ENCODE results near the gene GUCY1B1. TPM values are rescaled to one million over a fixed set of nuclear protein-coding genes. Genes with fewer than 3 reads are reported as not detected.

The GUCY1B1 gene
- total and polyA plus RNA-seq, 9 of the 15 experiments (the other 6 are each of a cell fraction or from before 2014, with no cell fraction given) = not detected

GRCh38 chr4:155722336-155722735 lies 36.5 kb upstream of the GUCY1B1 start (continued):
- TF ChIP-seq MCM5 (IDR thresholded peaks at IDR 0.05; ENCODE audit: low read depth) (no peak), GTF3C2 (IDR thresholded peaks at IDR 0.05; ENCODE audit: borderline replicate concordance, extremely low read depth, insufficient read length) (no peak), PTRF (tag; IDR thresholded peaks at IDR 0.05) (no peak), DNMT1 (IDR thresholded peaks at IDR 0.05) (no peak), SIN3B (IDR thresholded peaks at IDR 0.05; ENCODE audit: low read depth) (no peak), SAFB2 (IDR thresholded peaks at IDR 0.05; ENCODE audit: borderline replicate concordance, low read depth, low read length, severe bottlenecking) (no peak), NR4A1 (CRISPR knock-in tag; IDR thresholded peaks at IDR 0.05) (no peak), NR4A1 (tag; IDR thresholded peaks at IDR 0.05) (no peak), HBP1 (CRISPR knock-in tag; IDR thresholded peaks at IDR 0.05) (no peak), MLLT1 (IDR thresholded peaks at IDR 0.05) (no peak), FOXK2 (conservative IDR thresholded peaks at IDR 0.05 in 1 of 2, IDR thresholded peaks at IDR 0.05 in 1 of 2; ENCODE audit: low read depth in 2 of 2) (no peak)
- TF ChIP-seq, protein P1, sequence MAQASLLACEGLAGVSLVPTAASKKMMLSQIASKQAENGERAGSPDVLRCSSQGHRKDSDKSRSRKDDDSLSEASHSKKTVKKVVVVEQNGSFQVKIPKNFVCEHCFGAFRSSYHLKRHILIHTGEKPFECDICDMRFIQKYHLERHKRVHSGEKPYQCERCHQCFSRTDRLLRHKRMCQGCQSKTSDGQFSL (CRISPR knock-in tag; IDR thresholded peaks at IDR 0.05) = no peak
- TF ChIP-seq, protein P1 (tag; IDR thresholded peaks at IDR 0.05) = no peak
